ENCODE results near the gene PITPNM3.

Gene PITPNM3

GRCh38 chr17:6498901-6499540 is 57.3 kb downstream of the PITPNM3 start:
- ChIA-PET CTCF (interaction anchor here (1.6 kb wide), 1 partner anchor 26 kb away, joined by 5 read pairs; no protein-coding TSS in a partner anchor), POLR2A (no interaction called here)
- TF ChIP-seq, protein P1, sequence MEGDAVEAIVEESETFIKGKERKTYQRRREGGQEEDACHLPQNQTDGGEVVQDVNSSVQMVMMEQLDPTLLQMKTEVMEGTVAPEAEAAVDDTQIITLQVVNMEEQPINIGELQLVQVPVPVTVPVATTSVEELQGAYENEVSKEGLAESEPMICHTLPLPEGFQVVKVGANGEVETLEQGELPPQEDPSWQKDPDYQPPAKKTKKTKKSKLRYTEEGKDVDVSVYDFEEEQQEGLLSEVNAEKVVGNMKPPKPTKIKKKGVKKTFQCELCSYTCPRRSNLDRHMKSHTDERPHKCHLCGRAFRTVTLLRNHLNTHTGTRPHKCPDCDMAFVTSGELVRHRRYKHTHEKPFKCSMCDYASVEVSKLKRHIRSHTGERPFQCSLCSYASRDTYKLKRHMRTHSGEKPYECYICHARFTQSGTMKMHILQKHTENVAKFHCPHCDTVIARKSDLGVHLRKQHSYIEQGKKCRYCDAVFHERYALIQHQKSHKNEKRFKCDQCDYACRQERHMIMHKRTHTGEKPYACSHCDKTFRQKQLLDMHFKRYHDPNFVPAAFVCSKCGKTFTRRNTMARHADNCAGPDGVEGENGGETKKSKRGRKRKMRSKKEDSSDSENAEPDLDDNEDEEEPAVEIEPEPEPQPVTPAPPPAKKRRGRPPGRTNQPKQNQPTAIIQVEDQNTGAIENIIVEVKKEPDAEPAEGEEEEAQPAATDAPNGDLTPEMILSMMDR (IDR thresholded peaks at IDR 0.05; ENCODE audit: insufficient read depth, low read length, missing control alignments), result no peak
- no peak overlapping the region for H3K4me3 ChIP-seq (ENCODE audit: low read depth, low read length)
- DNase-seq (ENCODE audit: low read depth, low spot score), result no peak

- ChIA-PET CTCF (interaction anchor here (1.2 kb wide), 1 partner anchor 25 kb away, joined by 3 read pairs; no protein-coding TSS in a partner anchor), POLR2A (no interaction called here)
- no peak for DNase-seq (ENCODE audit: low read depth, low spot score)
- no peak overlapping the region for H3K4me3 ChIP-seq (ENCODE audit: low read depth, low read length)
- TF ChIP-seq, protein P1 (IDR thresholded peaks at IDR 0.05; ENCODE audit: insufficient read depth, low read length, missing control alignments), result no peak
Measured at GRCh38 chr17:6498356-6498755, 58.0 kb downstream of the PITPNM3 start.

GRCh38 chr17:6497496-6498221 is 58.7 kb downstream of the PITPNM3 start:
- ChIA-PET CTCF (interaction anchor here (1.2 to 1.3 kb wide), 2 partner anchors 24 to 25 kb away, joined by 3 read pairs; no protein-coding TSS in a partner anchor), POLR2A (no interaction called here)
- H3K4me3 ChIP-seq (ENCODE audit: low read depth, low read length), result no peak overlapping the region
- DNase-seq (ENCODE audit: low read depth, low spot score), result no peak
- TF ChIP-seq, protein P1 (IDR thresholded peaks at IDR 0.05; ENCODE audit: insufficient read depth, low read length, missing control alignments), result no peak

GRCh38 chr17:6496640-6497441 is 59.5 kb downstream of the PITPNM3 start:
- TF ChIP-seq, protein P1 (IDR thresholded peaks at IDR 0.05; ENCODE audit: insufficient read depth, low read length, missing control alignments), result no peak
- ChIA-PET POLR2A (no interaction called here), CTCF (interaction anchor here (1.2 to 1.3 kb wide), 2 partner anchors 23 to 24 kb away, joined by 3 read pairs; no protein-coding TSS in a partner anchor)
- no peak overlapping the region for H3K4me3 ChIP-seq (ENCODE audit: low read depth, low read length)
- no peak for DNase-seq (ENCODE audit: low read depth, low spot score)

GRCh38 chr17:6496116-6496481 is 60.3 kb downstream of the PITPNM3 start:
- TF ChIP-seq, protein P1 (IDR thresholded peaks at IDR 0.05; ENCODE audit: insufficient read depth, low read length, missing control alignments), result no peak
- ChIA-PET CTCF (interaction anchor here (1.4 kb wide), 1 partner anchor 23 kb away, joined by 8 read pairs; no protein-coding TSS in a partner anchor), POLR2A (no interaction called here)
- no peak for DNase-seq (ENCODE audit: low read depth, low spot score)
- H3K4me3 ChIP-seq (ENCODE audit: low read depth, low read length), result no peak overlapping the region
